ENCODE data around the gene VDAC1. TPM values are rescaled to one million over a fixed set of nuclear protein-coding genes. Genes with fewer than 3 reads are reported as not detected.

Gene VDAC1
- total and polyA plus RNA-seq, 2 of the 8 experiments (the other 6 are each of a cell fraction or from before 2014, with no cell fraction given) = 111 to 301 TPM

DNA sequence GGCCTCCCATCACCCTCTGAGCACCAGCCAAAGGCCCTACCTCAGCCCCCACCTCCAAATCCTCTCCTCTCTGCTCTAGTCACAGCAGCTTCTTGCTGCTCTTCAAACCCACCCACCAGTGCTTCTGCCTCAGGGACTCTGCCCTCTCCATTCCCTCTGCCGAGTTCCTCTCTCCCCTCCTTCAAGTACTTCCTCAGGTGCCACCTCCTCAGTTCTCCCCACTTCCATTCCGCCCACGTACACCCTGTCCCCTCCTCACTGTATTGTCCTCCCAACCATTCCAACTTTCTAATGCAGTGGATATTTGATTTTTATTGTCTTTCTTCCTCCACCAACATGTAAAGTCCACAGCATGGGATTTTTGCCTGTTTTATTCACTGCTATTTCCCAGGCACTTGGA lies 79.5 kb downstream of the VDAC1 start (continued):
- TF ChIP-seq, protein P1, sequence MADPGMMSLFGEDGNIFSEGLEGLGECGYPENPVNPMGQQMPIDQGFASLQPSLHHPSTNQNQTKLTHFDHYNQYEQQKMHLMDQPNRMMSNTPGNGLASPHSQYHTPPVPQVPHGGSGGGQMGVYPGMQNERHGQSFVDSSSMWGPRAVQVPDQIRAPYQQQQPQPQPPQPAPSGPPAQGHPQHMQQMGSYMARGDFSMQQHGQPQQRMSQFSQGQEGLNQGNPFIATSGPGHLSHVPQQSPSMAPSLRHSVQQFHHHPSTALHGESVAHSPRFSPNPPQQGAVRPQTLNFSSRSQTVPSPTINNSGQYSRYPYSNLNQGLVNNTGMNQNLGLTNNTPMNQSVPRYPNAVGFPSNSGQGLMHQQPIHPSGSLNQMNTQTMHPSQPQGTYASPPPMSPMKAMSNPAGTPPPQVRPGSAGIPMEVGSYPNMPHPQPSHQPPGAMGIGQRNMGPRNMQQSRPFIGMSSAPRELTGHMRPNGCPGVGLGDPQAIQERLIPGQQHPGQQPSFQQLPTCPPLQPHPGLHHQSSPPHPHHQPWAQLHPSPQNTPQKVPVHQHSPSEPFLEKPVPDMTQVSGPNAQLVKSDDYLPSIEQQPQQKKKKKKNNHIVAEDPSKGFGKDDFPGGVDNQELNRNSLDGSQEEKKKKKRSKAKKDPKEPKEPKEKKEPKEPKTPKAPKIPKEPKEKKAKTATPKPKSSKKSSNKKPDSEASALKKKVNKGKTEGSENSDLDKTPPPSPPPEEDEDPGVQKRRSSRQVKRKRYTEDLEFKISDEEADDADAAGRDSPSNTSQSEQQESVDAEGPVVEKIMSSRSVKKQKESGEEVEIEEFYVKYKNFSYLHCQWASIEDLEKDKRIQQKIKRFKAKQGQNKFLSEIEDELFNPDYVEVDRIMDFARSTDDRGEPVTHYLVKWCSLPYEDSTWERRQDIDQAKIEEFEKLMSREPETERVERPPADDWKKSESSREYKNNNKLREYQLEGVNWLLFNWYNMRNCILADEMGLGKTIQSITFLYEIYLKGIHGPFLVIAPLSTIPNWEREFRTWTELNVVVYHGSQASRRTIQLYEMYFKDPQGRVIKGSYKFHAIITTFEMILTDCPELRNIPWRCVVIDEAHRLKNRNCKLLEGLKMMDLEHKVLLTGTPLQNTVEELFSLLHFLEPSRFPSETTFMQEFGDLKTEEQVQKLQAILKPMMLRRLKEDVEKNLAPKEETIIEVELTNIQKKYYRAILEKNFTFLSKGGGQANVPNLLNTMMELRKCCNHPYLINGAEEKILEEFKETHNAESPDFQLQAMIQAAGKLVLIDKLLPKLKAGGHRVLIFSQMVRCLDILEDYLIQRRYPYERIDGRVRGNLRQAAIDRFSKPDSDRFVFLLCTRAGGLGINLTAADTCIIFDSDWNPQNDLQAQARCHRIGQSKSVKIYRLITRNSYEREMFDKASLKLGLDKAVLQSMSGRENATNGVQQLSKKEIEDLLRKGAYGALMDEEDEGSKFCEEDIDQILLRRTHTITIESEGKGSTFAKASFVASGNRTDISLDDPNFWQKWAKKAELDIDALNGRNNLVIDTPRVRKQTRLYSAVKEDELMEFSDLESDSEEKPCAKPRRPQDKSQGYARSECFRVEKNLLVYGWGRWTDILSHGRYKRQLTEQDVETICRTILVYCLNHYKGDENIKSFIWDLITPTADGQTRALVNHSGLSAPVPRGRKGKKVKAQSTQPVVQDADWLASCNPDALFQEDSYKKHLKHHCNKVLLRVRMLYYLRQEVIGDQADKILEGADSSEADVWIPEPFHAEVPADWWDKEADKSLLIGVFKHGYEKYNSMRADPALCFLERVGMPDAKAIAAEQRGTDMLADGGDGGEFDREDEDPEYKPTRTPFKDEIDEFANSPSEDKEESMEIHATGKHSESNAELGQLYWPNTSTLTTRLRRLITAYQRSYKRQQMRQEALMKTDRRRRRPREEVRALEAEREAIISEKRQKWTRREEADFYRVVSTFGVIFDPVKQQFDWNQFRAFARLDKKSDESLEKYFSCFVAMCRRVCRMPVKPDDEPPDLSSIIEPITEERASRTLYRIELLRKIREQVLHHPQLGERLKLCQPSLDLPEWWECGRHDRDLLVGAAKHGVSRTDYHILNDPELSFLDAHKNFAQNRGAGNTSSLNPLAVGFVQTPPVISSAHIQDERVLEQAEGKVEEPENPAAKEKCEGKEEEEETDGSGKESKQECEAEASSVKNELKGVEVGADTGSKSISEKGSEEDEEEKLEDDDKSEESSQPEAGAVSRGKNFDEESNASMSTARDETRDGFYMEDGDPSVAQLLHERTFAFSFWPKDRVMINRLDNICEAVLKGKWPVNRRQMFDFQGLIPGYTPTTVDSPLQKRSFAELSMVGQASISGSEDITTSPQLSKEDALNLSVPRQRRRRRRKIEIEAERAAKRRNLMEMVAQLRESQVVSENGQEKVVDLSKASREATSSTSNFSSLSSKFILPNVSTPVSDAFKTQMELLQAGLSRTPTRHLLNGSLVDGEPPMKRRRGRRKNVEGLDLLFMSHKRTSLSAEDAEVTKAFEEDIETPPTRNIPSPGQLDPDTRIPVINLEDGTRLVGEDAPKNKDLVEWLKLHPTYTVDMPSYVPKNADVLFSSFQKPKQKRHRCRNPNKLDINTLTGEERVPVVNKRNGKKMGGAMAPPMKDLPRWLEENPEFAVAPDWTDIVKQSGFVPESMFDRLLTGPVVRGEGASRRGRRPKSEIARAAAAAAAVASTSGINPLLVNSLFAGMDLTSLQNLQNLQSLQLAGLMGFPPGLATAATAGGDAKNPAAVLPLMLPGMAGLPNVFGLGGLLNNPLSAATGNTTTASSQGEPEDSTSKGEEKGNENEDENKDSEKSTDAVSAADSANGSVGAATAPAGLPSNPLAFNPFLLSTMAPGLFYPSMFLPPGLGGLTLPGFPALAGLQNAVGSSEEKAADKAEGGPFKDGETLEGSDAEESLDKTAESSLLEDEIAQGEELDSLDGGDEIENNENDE (IDR thresholded peaks at IDR 0.05; ENCODE audit: insufficient replicate concordance, low read length) = no peak
- TF ChIP-seq EGR1 (IDR thresholded peaks at IDR 0.05; ENCODE audit: borderline replicate concordance, low read depth, low read length) = no peak

Data from H1 (cell line).